Left renal pelvis (tissue), 4 donors: ENCODE data around the gene SLCO3A1. TPM values are rescaled to one million over a fixed set of nuclear protein-coding genes. Genes with fewer than 3 reads are reported as not detected.

Source experiments
- DNase-seq, 4 donors: peaks; one replicate each; pipeline ENCODE4 v3.0.0-alpha.2; 2013; ENCODE audit warnings: low read depth in 4 of 4, low spot score in 3 of 4
- polyA plus RNA-seq, 4 donors: library from polyadenylated mRNA; unstranded; fragments of 120-200 nt; gene quantifications; one replicate each; pipeline ENCODE4 v1.2.1, GENCODE V29; 2013; ENCODE audit not compliant: insufficient read length in 4 of 4

Gene SLCO3A1
- polyA plus RNA-seq, 4 donors = 9.3 to 13.3 (median 12.3) TPM

GRCh38 chr15:92146511-92147150, 293.1 kb downstream of the SLCO3A1 start:
- no peak for DNase-seq

- no peak for DNase-seq
These were observed 295.5 kb downstream of the SLCO3A1 start for GRCh38 chr15:92149029-92149428.

- no peak for DNase-seq
These were observed 296.0 kb downstream of the SLCO3A1 start for GRCh38 chr15:92149465-92149864.

- no peak for DNase-seq
These were observed 297.7 kb downstream of the SLCO3A1 start for GRCh38 chr15:92151168-92151567.

- no peak for DNase-seq
These were observed 298.2 kb downstream of the SLCO3A1 start for GRCh38 chr15:92151741-92152140.

- no peak for DNase-seq
These were observed 299.5 kb downstream of the SLCO3A1 start for GRCh38 chr15:92152983-92153382.

- no peak for DNase-seq
These were observed 300.1 kb downstream of the SLCO3A1 start for GRCh38 chr15:92153620-92154019.

GRCh38 chr15:92155934-92156333, 302.4 kb downstream of the SLCO3A1 start:
- DNase-seq = no peak

GRCh38 chr15:92157666-92158298, 304.3 kb downstream of the SLCO3A1 start:
- DNase-seq = no peak

- no peak for DNase-seq
These were observed 304.9 kb downstream of the SLCO3A1 start for GRCh38 chr15:92158426-92158825.

- no peak for DNase-seq
These were observed 306.0 kb downstream of the SLCO3A1 start for GRCh38 chr15:92159481-92159880.

GRCh38 chr15:92159906-92160841, 306.7 kb downstream of the SLCO3A1 start:
- no peak for DNase-seq

- no peak for DNase-seq
These were observed 307.6 kb downstream of the SLCO3A1 start for GRCh38 chr15:92161039-92161670.

- DNase-seq = no peak
These were observed 309.1 kb downstream of the SLCO3A1 start for GRCh38 chr15:92162657-92163056.

GRCh38 chr15:92163641-92164040, 310.1 kb downstream of the SLCO3A1 start:
- DNase-seq = no peak

GRCh38 chr15:92164327-92165000, 311.0 kb downstream of the SLCO3A1 start:
- DNase-seq = no peak

GRCh38 chr15:92165001-92165346, 311.5 kb downstream of the SLCO3A1 start:
- DNase-seq = no peak

- DNase-seq = no peak
These were observed 312.5 kb downstream of the SLCO3A1 start for GRCh38 chr15:92166029-92166428.

GRCh38 chr15:92166751-92167405, 313.4 kb downstream of the SLCO3A1 start:
- DNase-seq = no peak

- DNase-seq = no peak
These were observed 313.9 kb downstream of the SLCO3A1 start for GRCh38 chr15:92167451-92167850.
